GM19397 (cell line): ENCODE data around the gene KIAA0232.
A peak's percentile ranks its signal among the peaks of the same experiment; 100 is the strongest.
"Not testable (repeated sequence)": the region's sequence is repeated elsewhere in the genome, so short reads cannot be mapped to it uniquely, and the experiment has no call there.

Experiments used
- ATAC-seq: cut with Tn5 transposase; IDR thresholded peaks from one replicate; pipeline ENCODE4 v1.9.1; 2021; ENCODE audit warnings: mild to moderate bottlenecking, moderate library complexity; ENCODE audit not compliant: unreplicated experiment

The KIAA0232 gene

GRCh38 chr4:6773616-6774540 is 8.6 kb upstream of the KIAA0232 start:
- no peak for ATAC-seq

GRCh38 chr4:6775746-6776145 is 6.8 kb upstream of the KIAA0232 start:
- ATAC-seq: no peak

GRCh38 chr4:6776920-6777635 is 5.4 kb upstream of the KIAA0232 start:
- ATAC-seq: no peak

- ATAC-seq: no peak
Measured at GRCh38 chr4:6777636-6778281, 4.8 kb upstream of the KIAA0232 start.

- no peak for ATAC-seq
Measured at GRCh38 chr4:6778435-6778834, 4.1 kb upstream of the KIAA0232 start.

- no peak for ATAC-seq
Measured at GRCh38 chr4:6779667-6780565, 2.6 kb upstream of the KIAA0232 start.

GRCh38 chr4:6781113-6781512 is 1.4 kb upstream of the KIAA0232 start:
- no peak for ATAC-seq

- no peak for ATAC-seq
Measured at GRCh38 chr4:6781561-6781960, 966 bp upstream of the KIAA0232 start.

GRCh38 chr4:6782846-6783110 is 251 bp downstream of the KIAA0232 start:
- no peak for ATAC-seq

GRCh38 chr4:6783111-6783981 is 819 bp downstream of the KIAA0232 start:
- peak; percentile 68 for ATAC-seq

- no peak for ATAC-seq
Measured at GRCh38 chr4:6785572-6785925, 3.0 kb downstream of the KIAA0232 start.

- no peak for ATAC-seq
Measured at GRCh38 chr4:6788123-6788522, 5.6 kb downstream of the KIAA0232 start.

GRCh38 chr4:6791245-6791644 is 8.7 kb downstream of the KIAA0232 start:
- not testable (repeated sequence) for ATAC-seq

GRCh38 chr4:6791796-6792195 is 9.3 kb downstream of the KIAA0232 start:
- not testable (repeated sequence) for ATAC-seq

- ATAC-seq: no peak
Measured at GRCh38 chr4:6794189-6794588, 11.7 kb downstream of the KIAA0232 start.

- no peak for ATAC-seq
Measured at GRCh38 chr4:6795821-6796220, 13.3 kb downstream of the KIAA0232 start.

- not testable (repeated sequence) for ATAC-seq
Measured at GRCh38 chr4:6797368-6797767, 14.8 kb downstream of the KIAA0232 start.

- ATAC-seq: no peak
Measured at GRCh38 chr4:6799091-6799490, 16.6 kb downstream of the KIAA0232 start.

GRCh38 chr4:6802025-6802424 is 19.5 kb downstream of the KIAA0232 start:
- ATAC-seq: no peak

GRCh38 chr4:6802626-6803025 is 20.1 kb downstream of the KIAA0232 start:
- no peak for ATAC-seq
